NCI-H446 (cell line): ENCODE results near the gene NFXL1.
"Not testable (repeated sequence)": the region's sequence is repeated elsewhere in the genome, so short reads cannot be mapped to it uniquely, and the experiment has no call there.

Source experiments
- DNase-seq, 2 experiments: peaks; one replicate each; lab custom pipeline; 2025; lab: John Stamatoyannopoulos, UW

Gene NFXL1

DNA sequence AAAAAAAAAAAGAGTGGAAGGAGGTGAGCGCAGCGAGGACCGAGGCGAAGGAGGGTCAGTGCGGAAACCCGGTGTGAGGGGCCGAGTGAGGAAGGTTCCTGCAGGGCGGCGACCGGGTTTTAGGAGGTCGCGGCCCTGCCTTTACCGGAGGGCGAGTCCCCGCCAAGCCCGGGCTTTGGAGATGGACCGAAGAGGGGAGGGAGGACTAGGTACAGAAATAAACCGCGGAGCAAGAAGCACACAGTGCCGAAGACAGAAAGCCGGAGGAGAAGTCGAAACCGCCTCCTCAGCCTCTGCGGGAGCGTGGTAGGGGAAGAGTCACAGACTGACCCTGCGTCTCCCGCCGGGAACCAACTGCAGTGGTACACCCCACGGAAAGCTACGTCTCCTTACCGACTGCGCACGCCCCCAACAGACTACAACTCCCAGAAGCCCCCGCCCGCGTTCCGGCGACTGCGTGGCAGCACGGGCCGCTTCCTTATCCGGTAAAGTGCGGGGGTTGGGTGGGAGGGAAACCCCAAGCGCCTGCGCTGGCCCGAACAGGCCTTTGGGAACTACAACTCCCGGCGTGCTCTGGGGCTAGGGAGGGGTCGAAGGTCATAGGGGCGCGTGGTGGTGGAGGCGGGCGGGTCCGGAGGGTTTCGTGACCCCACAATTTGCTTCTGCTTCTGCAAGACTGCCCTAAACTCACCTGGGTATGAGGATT lies at the start of gene NFXL1:
Gene NFXL1 (minus strand): TSS at position 364 of the 706 bp plus-strand sequence. CDS start 380 bp downstream, outside the sequence.
- DNase-seq: peak; percentile 91 to 95

DNA sequence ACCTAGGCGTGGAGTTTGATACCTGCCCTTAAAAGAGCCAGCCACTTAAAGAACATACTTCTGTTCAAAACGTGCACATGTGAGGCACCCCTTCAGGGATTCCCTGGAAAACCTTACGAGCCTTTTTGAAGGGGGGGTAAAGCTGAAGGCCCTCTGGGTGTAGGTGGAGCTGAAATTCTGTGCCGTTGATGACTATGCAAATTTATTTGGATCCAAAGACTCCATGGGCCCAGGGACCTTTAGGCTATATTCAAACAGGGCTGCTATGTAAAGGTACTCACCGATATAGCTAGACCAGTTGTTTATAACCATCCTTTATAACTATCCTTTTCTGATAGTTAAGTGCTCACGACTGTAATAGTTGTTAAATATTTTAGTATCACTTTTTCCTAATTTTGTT lies 40.3 kb upstream of the NFXL1 start:
- no peak for DNase-seq

DNA sequence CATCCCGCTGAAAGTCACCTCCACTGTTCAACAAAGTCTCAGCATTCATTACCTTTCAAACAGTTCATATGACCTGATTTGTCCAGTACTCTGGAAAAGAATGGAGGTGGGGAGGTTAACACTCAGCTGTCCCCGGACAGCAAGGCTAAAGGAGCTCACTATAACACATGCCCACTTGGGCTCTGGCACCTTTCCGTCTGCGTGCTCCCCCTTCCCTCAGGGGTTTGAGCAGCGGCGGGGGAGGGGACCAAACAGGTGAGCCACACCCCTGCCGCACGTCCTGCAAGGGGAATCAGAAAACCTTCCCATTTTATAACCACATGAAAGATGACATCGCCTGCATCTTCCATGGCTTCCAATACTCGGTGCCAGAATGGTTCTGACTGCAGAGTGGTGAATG lies 39.9 kb upstream of the NFXL1 start:
- no peak for DNase-seq

DNA sequence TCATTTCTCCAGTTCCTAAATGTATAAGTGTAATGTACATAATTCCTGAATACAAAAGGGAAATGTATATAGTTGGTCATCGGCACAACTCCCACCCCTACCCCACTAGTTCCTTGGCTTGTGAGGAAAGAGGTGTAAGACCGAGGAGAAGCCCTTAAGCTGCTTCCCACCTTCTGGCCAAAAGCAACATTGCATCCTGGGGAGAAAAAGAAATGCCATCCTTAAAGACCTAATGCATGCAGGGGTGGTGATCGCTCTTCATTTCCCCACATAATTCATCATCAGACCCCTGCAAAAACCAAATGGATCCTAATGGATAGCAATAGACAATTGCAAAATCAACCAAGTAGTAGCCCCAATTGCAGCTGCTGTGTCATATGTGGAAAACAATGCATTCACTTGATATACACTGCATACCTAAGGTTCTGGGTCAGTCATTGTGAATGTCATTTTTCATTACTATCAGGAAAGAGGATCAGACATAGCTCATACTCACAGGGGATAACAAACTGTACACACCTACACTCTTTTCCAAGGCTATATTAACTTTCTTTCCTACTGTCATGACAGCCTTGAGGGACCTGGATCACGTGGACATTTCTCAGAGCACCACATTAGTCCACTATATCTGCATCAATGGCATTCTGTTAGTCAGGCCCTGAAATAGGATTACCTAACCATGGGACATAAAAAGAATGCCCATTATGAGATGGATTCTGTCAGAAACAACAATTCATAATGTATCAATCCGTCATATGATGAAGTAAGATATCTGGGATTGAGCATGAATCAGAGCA lies 31.7 kb upstream of the NFXL1 start:
- DNase-seq: no peak

DNA sequence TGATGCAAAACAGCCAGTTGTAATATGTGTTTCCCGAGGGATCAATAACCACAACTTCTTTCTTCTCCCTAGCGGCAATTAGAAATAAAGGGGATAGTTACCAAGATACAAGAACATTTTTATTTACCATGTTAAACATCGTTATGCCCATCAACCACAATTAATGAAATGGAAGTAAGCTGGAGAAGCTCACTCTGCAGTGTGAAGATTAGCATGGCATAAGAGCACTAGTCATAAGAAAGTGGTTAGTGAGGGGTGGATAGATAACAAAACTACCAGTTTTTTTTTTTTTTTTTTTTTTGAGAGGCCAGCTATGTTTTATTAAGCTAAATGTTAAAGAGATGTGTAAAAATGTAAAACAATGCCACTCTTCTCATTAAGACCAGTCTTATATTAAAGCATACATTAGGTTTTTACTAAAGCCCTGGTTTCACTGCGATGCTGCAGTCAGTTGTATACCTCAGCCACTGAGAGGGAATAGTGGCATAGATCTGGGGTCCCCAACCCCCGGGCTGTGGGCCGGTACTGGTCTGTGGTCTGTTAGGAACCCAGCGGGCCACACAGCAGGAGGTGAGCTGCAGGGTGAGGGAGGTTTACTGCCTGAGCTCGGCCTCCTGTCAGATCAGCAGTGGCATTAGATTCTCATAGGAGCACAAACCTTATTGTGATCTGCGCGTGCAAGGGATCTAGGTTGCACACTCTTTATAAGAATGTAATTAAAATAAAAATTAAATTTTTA lies 27.9 kb upstream of the NFXL1 start:
- DNase-seq: no peak

DNA sequence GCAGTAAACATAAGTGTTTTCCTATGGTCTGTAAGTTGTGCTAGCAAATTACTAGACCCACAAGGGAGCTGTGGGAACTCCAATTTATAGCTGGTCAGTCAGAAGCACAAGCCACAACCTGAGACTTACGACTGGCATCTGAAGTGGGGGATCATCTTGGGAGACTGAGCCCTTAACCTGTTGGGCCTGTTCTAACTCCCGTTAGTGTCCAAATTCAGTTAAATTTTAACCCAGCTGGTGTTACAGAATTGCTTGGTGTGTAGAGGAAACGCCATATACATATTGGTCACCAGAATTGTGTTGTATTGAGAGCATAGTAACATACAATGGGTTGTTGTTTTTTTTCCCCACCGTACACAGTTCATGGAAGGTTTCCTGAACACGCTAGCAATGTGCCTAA lies 25.1 kb upstream of the NFXL1 start:
- DNase-seq: no peak

DNA sequence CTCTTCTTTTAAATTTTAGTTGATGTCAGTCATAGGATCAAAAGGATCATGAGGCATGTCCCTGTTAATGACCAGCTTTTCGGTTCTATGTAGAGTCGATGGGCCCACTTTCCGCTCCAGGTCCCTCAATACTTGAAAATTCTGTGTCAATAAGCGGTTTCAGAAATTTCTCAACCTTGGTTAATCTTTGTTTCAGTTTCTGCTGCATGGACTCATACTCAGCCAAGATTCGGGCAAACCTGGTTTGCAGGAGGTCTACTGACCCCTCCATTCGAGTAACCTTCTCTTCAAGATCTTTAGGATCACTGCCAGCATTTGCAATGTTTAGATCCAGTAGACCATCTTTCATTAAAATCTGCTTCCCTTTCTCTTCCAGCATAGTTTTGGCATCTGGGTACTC lies 22.0 kb upstream of the NFXL1 start:
- no peak for DNase-seq

DNA sequence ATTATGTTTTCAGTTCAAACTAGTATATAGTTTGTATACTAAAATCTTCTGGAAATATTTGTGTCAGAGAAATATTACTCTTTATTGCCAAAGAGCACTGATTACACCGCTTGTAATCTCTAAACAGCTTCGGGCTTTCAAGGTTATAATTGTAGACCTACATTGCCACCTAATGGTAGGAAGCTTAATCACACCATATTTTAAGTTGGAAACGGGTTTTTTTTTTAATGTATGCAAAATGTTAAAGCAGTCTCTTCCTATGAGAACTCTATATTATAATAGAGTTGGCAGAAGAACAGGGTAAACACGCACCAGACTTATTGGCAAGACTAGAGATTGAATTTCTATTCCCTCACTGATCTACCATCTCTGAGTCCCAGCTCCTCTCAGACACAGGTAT lies 19.5 kb upstream of the NFXL1 start:
- peak in 1 of 2 experiments; percentile 55 for DNase-seq

DNA sequence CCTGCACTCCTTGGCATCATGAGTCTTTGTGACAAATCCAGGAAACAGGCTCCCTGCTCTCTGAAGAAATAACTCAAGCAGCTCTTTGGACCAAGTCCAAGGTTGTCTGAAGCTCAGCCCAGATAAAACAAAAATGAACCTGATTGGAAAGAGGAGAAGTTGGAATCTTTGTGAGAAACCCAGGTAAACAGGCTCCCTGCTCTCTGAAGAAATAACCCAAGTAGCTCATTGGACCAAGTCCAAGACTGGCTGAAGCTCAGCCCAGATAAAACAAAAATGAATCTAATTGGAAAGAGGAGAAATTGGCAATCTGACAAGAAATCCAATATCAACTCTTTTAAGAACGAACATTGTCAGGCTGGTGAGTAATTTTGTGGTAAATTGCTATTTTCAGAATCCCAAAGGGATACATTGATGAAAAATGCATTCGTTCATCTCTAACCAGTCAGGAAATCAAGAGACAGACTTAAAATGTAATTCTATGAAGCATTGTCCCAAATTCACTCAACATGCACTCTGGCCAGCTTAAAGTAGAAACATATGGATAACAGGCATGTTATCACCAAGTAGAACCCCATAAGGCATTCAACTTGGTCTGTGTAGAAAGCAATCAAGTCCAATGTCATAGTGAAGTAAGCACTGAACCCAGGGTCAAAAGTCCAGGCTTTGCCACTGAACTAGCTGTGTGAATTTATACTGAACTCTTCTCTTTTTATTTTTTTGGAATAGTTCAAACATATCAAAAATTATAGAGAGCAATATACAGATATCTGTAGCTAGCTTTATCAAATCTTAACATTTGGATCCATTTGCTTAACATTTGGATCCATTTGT lies 16.8 kb upstream of the NFXL1 start:
- peak in 1 of 2 experiments; percentile 36 for DNase-seq

DNA sequence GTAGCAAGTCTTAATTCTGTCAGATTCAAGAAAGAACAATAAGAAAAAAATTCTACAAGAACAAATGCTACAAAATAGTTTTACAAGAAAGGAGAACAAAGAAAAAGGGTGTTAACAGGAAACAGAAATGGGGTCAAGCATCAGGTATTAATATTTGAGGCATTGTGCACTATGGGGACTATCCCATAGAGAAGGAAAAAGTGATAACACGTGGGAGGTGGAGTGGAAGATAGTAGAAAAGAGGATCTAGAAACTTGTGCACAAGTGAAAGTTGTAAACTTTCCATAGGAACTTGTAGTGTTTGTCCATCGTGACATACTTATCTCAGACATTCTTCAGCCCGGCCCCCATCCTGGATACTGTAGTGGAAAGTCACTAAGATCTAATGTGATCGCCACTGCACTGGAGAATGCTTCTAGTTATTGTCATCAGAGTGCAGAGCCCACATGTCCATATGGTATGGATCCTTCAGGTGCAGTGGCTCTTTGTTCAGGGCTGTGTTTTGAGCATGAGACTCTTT lies 15.4 kb upstream of the NFXL1 start:
- DNase-seq: no peak

DNA sequence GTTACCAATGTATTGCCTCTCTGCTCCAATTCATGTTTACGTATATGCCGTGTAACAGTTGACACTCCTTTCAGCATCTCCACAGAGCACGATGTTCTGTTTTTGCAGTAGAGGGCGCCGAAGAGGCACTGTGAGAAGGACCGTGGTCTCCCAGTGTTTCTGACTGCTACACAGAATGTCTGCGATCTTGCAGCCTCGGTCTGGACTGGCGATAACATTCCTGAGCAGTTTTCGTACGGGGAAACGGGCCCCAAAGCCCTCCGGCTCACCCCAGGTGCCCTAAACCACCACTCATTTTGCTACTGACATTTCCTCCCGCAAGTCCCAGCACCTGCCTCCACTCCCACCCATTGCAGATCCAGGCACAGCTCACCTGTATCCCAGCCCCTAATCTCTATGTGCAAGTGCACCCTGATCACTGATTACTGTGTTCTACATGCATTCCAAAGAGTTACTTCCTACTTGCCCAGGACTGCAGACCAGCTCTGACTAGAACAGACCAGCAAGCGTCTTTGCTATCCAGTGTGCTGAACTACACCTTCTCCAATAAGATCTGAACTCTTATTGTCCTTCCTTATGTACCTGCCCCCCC lies 12.4 kb upstream of the NFXL1 start:
- DNase-seq: peak; percentile 24 to 51

DNA sequence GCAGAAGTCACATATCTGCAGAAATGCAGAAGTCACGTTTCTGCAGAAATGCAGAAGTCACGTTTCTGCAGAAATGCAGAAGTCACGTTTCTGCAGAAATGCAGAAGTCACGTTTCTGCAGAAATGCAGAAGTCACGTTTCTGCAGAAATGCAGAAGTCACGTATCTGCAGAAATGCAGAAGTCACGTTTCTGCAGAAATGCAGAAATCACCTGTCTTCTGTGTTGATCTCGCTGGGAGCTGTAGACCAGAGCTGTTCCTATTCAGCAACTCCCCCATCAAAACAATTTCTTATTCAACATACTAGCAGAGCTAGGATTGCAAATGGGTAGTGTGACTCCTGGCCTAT lies 8.9 kb upstream of the NFXL1 start:
- DNase-seq: not testable (repeated sequence)

DNA sequence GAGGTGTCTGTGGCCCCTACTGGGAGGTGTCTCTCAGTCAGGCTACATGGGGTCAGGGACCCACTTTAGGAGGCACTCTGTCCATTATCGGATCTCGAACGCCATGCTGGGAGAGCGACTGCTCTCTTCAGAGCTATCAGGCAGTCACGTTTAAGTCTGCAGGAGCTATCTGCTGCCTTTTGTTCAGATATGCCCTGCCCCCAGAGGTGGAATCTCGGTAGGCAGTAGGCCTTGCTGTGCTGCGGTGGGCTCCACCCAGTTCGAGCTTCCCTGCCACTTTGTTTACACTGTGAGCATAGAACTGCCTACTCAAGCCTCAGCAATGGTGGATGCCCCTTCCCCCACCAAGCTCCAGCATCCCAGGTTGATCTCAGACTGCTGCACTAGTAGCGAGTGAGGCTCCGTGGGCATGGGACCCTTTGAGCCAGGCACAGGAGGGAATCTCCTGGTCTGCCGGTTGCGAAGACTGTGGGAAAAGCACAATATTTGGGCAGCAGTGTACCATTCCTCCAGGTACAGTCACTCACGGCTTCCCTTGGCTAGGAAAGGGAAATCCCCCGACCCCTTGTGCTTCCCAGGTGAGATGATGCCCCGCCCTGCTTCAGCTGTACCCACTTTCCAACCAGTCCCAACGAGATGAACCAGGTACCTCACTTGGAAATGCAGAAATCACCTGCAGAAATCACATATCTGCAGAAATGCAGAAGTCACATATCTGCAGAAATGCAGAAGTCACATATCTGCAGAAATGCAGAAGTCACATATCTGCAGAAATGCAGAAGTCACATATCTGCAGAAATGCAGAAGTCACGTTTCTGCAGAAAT lies 8.3 kb upstream of the NFXL1 start:
- DNase-seq: not testable (repeated sequence)

DNA sequence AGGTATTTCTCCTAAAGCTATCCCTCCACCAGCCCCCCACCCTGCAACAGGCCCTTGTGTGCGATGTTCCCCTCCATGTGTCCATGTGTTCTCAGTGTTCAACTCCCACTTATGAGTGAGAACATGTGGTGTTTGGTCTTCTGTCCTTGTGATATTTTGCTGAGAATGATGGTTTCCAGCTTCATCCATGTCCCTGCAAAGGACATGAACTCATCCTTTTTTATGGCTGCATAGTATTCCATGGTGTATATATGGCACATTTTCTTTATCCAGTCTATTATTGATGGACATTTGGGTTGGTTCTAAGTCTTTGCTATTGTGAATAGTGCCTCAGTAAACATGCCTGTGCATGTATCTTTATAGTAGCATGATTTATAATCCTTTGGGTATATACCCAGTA lies 2.8 kb upstream of the NFXL1 start:
- not testable (repeated sequence) for DNase-seq

DNA sequence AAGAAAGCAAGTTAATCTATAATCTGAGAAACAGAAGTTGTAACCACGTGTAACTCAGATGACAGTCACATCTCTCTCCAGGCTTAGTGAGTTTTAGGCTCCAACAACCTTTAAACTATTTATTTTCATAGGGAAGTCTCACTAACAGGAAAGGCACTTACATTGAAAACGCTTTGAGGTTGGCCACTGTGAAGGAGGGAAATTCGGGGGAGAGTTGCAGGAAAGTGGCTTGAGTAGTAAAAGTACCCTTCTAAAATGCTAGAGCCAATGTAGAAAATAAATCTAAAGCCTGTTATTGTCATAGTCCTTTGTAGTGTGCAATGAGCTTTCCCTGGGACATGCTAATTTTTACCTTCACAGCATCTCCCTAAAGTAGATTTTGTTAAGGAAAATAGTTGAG lies 995 bp upstream of the NFXL1 start:
- DNase-seq: no peak

DNA sequence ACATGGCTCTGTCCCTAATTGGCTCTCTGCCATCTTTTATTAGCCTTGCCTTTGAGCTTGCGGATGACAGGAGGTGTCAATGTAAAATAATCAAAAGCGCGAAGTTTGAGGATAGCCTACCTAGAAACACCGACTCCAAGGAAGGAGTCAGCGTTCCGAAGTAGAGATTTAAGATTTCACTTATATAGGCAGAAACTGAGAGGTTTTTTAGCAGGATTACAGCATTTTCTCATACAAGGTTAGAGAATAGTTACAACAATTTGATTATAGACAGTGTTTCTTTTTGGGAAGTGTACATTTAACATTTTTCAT lies 499 bp upstream of the NFXL1 start:
- DNase-seq: no peak

DNA sequence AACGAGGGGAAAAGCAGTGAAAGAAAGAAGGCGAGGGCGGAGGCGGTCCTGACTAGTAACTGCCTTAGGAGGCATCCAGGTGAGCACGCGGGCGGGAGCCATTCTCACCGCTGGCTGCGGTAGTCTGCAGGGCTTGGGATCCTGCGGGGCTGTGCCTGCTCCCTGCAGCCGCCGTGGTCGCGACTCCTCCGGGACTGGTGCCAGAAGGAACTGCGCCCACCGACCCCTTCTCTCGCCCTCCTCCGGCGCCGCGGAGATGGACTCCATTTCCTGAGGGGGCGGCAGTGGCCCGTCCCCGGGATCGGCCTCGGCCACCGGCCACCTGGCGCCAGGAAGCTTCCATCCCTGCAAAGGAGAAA lies 543 bp downstream of the NFXL1 start:
- DNase-seq: peak in 1 of 2 experiments; percentile 17

DNA sequence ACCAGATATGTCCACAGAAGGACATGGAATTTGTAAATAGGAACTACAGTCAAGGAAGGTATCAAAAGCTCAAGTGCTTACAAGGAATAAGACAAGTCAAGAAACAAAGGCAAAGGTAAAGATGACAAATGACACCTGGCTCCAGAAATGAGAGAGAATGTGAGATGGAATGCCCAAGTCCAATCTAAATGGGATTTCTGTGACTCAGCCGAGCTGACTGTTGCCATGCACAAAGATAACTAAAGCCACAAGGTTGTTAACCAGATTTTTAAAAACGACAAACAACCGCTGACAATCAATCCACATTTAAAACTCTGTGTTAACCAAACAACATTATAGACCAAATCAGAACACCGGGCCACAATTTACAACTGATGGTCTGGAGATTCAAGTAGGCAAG lies 1.1 kb downstream of the NFXL1 start:
- no peak for DNase-seq

DNA sequence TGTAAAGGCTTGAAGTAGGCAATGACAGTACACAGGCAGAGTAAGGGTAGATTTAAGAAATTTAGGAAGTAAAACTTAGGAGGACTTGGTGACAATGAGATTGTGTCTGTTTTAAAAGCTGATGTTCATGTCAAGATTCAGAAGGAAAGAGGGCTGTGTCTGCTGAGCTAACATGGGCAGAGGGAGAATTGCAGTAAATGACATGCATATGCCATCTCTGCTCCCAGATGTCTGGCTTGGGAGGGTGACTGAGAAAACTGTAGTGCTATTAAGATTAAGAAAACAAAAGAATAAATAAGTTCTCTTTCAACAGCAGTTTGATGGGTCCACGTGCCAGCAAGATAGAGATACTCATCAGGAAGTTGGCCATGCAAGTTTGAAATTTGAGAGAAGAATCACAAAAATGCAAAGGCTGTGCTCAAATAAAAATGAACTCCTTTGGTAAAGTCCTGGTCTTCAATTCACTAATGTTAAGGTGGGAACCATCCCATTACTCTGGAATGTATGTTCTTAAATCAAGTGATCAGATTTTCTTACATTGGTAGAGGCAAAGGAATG lies 7.2 kb downstream of the NFXL1 start:
- no peak for DNase-seq

DNA sequence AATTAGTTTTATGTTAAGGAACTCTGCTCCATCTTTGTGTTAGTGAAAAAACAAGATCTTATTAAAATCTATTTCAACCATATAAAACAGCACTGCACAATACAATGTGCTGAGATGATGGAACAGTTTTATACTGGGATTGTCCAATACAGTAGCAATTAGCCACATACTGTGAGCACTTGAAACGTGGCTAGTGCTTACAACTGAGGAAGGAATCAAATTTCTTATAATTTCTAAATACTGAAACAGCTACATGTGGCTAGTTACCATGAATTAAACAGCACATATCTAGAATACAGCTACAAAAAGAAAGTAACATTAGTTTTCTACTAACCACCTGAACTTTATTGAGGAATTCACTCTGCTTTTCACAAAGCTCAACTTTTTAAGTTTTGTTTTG lies 14.7 kb downstream of the NFXL1 start:
- DNase-seq: no peak
